Keratinocyte (primary cell): ENCODE data around the gene NCK2.

Experiments used
- CTCF ChIP-seq, 3 experiments: IDR thresholded peaks in 1 of 3; conservative IDR thresholded peaks in 1 of 3; optimal IDR thresholded peaks in 1 of 3; 2 replicates in 2 of 3; 3 replicates in 1 of 3; pipeline versions ENCODE3 to v1.5.1; 2011; ENCODE audit warnings: low read length in 3 of 3, mild to moderate bottlenecking in 3 of 3, moderate library complexity in 2 of 3, control low read depth in 1 of 3, inconsistent platforms in 1 of 3; ENCODE audit not compliant: insufficient read depth in 2 of 3; ENCODE audit errors: extremely low read depth in 1 of 3
- EZH2 ChIP-seq: IDR thresholded peaks from one replicate; pipeline ENCODE4 v1.6.1; 2012; ENCODE audit warnings: inconsistent platforms, mild to moderate bottlenecking, low read length, moderate library complexity

- TF ChIP-seq CTCF (optimal IDR thresholded peaks at IDR 0.05 in 1 of 3, IDR thresholded peaks at IDR 0.05 in 1 of 3, conservative IDR thresholded peaks at IDR 0.05 in 1 of 3; ENCODE audit: extremely low read depth in 1 of 3, insufficient read depth in 2 of 3, low read length in 3 of 3) (no peak), EZH2 (no peak)
These were observed 118.1 kb downstream of the NCK2 start for GRCh38 chr2:105862843-105863242.
